GM19397 (cell line): Measurements from ENCODE around the gene ADO.

Experiments used
- ATAC-seq: cut with Tn5 transposase; IDR thresholded peaks from one replicate; pipeline ENCODE4 v1.9.1; 2021; ENCODE audit warnings: mild to moderate bottlenecking, moderate library complexity; ENCODE audit not compliant: unreplicated experiment

ADO gene

DNA sequence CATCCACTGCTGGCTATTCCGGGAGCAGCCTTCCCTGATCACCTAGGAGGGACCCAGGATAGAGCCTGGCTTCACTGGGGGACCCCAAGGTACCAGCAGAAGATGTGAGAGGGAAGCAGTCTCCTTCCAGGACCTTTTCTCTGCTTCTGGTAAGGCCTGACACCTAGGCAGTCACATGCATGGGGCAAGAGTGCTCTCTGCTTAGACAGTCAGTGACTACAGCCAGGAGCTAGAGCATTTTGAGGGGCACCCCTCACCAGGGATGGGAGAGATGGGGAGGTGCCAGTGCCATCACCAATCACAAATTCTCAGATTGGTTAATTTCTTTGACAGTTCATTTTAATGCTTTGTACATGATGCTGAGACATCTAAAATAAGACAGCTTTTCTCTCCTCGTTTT lies 13.9 kb upstream of the ADO start:
- ATAC-seq, result no peak

DNA sequence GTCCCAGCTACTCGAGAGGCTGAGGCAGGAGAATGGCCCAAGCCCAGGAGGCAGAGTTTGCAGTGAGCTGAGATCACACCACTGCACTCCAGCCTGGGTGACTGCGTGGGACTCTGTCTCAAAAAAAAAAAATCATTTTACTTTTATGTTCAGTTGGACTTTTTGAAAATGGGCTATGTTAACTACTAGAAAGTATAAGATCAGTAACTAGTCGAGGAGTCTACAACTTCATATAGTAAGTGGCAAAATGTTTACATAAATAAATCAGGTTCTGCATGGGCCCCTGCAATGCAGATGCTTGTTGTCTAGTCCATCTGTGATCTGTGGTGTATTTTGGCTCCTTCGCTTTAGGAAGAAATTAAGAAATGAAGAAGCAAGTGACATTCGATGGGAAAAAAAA lies 12.3 kb upstream of the ADO start:
- ATAC-seq, result no peak

DNA sequence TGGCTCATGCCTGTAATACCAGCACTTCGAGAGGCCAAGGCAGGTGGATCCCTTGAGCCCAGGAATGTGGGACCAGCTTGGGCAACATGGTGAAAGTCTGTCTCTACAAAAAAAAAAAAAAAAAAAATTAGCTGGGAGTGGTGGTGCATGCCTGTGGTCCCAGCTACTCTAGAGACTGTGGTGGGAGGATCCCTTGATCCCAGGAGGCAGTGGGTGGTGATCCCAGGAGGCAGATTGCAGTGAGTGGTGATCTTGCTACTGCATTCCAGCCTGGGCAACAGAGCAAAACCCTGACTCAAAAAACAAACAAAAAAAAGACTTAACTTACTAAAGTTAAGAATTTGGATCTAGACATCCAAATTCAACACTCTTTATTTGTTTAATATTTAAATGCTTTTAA lies 10.2 kb upstream of the ADO start:
- no peak for ATAC-seq

DNA sequence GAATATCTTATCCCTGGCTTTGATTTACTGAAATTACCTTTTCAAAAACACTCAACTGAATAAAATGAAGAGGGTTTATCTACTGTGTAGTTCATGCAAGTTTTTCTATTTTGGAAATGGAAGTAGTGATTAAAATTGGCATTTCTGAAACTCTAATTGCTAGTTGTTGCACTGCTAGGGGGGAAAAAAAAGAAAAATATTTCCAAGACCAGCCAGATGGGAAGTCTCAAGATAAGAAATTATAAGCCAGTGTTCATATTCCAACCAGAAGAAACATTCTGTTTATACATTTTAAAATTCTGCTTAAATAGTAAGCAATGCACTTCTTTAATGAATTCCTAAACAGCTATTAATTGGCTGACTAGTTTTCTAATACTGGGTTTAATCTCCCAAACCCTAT lies 9.4 kb upstream of the ADO start:
- ATAC-seq, result no peak

DNA sequence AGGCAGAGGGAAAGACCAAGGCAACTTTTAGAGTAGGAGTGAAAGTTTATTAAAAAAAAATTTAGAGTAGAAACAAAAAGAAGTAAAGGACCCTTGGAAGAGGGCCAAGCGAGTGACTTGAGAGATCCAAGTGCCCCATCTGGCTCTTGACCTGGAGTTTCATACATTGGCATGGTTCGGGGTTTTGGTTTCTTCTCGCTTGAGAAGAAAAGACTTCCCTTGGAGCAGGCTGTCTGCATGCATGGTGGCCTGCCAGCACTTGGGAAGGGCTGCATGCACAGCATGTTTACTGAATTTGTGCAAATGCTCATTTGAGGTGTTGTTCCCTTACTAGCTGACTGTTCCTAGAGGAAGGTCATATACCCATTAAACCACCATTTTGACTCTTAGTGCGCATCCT lies 8.8 kb upstream of the ADO start:
- no peak for ATAC-seq

DNA sequence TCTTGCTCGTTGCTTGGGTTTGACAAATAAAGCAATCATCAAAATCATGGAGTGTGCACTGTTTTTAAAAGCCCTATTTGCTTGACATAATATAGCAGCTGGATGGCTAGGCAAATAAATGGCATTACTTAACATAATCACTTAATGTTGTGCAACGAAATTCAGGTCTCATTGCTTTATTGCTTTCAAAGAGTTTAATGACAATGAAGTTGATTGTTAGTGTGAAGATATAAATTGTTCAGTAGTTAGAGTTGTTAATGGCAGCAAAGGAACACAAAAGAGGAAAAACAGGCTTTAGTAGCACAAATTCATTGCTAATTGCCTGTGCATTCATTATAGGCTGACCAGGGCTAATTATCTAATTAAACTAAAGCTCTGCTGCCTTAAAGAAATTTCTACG lies 7.6 kb upstream of the ADO start:
- no peak for ATAC-seq

DNA sequence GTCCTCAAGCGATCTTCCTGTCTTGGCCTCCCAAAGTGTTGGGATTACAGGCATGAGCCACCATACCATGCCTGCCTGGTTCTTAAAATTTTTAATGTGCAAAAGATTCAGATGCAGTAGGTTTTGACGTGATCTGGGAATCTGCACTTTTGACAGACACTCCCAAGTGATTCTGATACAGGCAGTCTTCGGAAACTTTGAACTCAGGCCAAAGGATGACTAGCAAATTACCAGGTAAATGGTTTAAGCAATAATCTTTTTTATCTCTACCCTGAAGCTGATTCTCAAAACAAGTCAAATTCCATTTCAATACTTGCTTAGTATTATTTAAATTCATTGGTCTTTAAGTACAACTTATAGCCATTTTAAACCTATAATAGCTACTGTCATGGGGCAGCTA lies 2.6 kb upstream of the ADO start:
- ATAC-seq, result no peak

DNA sequence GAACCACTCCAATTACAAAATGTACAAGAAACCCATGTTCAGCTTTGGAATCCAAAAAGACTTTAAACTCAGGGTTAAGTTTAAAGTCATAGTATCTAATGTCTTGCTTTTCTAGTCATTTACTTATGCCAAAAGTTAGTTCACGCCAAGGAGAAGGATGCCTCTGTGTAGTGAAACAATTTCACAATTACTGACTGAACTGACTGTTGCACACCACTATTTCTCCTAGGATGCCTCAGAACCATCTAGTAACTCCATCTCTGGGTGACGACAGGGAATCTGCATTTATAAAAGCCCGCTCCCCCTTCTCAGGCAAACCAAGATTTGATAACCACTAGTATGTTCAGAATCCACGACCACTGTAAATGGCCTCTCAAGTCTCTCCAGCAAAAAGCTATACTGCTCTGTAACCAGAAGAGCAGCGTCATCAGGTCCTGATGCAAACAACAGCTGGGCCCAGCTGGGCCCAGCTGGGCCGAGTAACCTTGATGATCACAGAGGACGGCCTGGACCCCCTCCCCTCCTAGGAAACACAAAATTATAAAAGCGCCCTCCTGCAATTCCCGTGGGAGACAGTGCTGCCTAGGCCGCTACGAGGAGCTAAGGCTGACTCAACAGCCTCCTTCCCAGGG lies 680 bp upstream of the ADO start:
- ATAC-seq, result peak; percentile 0

DNA sequence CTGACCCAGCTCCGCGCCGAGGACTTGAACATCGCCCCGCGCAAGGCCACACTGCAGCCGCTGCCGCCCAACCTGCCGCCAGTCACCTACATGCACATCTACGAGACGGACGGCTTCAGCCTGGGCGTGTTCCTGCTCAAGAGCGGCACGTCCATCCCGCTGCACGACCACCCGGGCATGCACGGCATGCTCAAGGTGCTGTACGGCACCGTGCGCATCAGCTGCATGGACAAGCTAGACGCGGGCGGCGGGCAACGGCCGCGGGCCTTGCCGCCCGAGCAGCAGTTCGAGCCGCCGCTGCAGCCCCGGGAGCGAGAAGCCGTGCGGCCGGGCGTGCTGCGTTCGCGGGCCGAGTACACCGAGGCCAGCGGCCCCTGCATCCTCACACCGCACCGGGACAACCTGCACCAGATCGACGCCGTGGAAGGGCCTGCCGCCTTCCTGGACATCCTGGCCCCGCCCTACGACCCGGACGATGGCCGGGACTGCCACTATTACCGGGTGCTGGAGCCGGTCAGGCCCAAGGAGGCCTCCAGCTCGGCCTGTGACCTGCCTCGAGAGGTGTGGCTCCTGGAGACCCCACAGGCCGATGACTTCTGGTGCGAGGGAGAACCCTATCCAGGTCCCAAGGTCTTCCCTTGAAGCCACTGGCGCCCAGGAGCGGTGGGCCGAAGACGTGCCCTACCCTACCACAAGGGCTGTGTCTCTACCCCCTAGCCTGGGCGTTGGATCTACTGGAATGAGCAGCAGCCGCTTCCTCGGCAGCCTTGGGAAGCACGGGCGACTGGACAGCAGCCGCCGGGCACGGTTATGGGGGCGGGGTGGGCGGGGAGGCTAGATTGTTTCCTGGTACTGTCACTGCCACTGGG lies 945 bp downstream of the ADO start:
- peak; percentile 6 for ATAC-seq

DNA sequence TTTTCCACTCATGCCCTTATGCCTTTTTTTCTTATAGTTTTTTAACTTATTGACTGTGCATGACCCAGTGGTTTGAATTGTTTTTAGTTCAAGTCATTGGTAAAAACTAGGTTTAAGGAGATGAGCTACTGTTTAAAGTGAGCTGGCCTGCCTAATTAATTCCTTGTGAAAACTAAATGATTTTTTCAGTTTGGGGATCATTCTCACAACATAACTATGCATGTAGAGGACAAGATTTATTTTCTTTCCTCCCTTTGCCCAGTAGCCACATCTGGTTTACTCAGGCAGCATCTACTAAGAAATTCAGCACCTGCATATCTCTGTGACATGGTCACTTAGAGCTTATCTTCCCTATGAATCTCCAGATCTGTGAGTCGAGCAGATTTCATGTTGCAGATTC lies 1.7 kb downstream of the ADO start:
- ATAC-seq, result no peak

DNA sequence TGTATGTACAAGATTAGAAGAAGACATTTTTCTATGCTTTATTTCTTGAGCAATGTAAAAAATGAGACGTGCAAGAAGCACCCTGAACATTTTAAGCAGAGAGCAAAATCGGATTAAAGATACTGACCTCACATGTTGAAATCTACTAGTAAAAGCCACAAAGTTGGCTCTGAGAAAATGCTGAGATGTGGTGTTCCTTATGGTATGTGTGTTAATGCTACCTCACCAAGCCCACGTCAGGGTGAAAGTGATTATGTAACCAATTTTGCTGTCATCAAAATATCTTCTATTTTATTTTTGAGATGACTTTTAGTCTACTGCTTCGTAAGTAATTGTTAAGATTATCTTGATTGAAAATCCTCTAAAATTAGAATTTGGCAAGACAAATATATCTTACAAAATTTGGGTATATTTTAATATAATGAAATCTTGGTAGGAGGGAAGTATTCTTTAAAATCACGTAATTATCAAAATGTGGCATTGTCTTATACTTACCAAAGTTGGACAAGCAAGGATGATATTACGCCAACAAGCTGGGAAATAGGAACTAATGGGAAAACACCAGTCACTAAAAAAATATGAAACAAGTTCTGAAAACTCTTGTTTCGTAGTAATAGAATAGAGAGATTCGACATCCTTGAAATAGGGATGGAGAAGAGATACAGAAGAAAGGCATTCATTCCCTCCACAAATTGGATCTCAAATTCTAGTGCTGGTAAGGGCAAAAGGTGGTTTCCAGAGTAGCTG lies 5.8 kb downstream of the ADO start:
- ATAC-seq, result no peak

DNA sequence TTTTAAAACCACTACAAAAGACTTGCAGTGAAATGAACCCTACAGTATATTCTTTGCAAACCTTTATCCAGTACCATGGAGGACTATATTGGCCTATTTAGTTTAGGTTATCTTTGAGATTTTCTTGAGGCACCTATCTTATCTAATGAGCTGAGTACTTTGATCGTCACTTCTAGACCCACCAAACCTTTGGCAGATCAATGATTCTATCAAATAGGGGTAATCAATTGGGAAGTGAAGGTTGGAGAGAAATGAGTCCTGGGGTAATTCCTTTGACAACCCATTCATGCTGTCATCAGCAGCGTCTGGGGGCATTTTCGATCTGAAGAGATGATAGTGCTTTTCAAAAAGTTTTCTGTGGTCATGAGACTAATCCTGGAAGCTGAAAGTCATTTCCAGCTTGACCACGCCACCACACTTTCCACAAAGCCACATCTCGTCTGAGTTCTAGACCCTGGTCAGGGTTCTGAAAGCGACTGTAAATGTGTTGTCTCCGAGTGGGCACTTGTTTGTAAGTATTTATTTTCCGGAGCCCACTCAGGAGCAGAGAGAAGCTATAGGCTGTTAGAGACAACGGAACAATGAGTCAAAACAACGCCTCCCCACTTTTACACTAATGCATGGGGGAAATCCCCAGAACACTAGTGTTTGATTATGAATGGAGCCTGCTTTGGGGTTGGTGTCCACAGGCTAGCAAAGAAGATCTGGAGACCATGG lies 6.8 kb downstream of the ADO start:
- ATAC-seq, result peak; percentile 37

DNA sequence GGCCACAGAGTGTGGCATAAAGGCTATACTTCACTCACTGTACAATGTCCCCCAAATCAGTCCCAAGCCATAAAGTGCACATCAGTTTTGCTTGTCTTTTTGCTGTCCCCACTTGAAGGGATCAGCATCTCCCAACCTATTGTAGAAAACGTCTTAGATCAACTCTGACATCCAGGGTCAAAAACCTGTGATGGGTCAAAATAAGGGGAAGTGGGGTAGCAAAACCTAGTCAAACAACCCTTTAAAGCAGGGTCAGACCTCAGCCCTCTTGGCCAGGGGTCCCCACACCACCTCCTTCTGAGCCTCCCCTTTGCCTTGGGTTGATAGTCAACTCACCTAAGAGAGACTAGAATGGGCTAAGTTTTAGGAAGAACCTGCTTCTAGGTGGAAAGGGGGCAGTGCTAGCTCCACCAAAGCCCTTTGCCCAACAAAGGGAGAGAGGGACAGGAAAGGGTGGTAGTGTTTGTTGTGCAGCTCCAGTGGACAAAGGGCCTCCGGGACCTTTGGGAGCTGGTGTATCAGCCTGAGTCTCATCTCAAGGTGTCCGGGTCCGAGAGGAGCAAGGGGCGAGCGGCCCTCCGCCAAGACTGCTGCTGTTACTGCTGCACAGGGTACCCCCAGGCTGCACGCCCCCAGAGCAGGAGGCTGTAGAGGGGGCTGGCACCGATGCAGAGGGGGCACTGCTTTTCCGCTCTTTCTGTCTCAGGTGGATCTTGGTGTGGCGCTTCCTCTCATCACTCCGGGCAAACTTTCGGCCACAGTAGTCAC lies 8.3 kb downstream of the ADO start:
- ATAC-seq, result no peak

DNA sequence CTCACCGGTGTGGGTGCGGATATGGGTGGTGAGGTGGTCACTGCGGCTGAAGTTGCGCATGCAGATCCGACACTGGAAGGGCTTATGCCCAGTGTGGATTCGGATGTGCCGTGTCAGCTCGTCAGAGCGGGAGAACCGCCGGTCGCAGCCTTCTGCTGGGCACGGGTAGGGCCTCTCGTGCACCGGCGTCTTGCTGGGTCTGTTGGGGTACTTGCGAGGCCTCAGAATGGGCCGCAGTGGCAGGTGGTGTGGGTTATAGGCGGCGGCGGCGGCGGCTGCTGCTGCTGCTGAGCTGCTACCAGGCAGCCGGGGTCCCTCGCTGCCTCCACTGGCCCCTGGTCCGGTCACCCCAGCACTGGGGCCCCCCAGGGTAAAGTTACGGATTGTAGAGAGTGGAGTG lies 8.9 kb downstream of the ADO start:
- ATAC-seq, result no peak

DNA sequence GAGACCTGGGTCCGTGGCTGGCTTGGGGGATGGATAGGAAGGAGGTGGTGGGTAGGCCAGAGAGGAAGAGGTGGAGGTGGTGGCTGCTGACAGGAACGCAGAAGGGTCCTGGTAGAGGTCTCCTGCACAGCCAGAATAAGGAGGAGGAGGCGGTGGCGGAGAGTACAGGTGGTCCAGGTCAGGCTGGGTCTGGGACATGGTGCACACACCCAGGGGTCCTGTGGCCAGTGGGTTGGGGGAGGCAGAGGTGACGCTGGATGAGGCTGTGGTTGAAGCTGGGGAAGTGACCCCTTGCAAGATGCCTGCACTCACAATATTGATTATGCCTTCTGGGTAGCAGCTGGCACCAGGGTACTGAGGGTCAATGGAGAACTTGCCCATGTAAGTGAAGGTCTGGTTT lies 9.5 kb downstream of the ADO start:
- no peak for ATAC-seq

DNA sequence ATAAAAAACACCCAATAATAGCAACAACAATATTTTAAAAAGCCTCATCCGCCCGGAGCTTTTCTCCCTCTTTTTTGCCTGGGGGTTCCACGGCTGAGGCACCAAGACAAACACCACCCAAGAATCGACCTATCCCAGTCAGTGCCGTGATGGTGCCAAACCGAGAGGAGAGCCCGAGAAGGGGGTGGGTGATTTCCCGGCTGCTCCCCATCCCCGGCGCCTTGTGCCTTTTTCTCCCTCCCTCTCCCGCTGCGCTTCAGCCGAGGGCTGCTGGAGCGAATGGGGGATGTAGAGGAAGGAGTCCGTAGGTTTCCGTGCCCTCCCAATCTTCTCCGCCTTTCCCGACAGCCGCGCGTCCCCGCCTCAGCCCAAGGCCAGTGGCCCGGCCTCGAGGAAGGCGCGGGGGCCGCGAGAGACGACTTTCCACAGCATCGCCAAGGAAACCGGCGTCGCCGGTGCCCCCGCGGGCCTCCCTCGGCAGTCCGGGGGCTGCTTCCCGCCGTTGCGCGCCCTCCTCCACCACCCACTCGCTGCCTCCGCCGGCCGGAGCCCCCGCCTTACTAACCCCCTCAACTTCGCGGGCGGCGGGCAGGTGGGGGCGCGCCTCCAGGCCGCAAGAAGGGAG lies 10.3 kb downstream of the ADO start:
- no peak for ATAC-seq

DNA sequence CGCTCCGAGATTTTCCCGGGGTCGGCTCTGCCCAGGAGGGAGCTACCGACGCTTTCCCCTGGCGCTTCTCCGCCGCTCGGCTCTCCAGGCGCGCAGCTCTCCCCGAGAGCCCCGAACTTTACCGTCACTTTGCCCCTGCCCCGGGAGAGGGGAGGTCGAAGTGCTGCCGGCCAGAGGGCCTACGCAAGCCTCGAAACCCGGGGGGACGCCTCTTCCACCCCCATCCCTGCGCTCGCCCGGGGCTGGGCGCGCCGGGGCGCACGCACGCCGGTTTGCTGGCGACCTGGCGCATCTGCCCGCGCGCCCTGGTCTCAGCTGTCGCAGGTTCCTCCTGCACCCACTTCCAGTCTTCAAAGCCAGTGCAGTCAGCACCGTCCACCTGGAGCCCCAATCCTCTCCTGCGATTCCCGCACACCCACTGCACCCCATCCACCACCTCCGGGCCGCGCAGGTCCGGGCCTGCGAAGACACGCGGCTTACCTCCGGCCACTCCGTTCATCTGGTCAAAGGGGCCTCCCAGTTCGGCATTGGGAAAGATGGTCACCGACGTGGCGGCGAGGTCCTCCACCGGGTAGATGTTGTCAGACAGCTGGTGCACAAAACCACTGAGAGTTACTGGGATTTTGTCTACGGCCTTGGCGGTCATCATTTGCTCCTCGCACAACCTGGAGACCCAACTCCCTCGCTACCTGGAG lies 11.0 kb downstream of the ADO start:
- ATAC-seq, result no peak

DNA sequence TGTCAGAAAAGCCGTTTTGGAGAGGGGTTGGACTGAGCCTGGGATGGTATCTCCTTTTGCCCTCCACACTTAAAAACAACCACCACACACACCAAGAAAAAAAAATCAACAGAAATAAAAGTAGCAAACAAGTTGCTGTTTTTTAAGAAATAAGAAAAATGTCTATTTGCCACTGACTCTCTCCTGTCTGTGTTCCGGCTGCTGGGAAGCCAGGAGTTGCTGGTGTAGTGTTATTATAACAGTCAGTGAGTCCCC lies 11.5 kb downstream of the ADO start:
- no peak for ATAC-seq

DNA sequence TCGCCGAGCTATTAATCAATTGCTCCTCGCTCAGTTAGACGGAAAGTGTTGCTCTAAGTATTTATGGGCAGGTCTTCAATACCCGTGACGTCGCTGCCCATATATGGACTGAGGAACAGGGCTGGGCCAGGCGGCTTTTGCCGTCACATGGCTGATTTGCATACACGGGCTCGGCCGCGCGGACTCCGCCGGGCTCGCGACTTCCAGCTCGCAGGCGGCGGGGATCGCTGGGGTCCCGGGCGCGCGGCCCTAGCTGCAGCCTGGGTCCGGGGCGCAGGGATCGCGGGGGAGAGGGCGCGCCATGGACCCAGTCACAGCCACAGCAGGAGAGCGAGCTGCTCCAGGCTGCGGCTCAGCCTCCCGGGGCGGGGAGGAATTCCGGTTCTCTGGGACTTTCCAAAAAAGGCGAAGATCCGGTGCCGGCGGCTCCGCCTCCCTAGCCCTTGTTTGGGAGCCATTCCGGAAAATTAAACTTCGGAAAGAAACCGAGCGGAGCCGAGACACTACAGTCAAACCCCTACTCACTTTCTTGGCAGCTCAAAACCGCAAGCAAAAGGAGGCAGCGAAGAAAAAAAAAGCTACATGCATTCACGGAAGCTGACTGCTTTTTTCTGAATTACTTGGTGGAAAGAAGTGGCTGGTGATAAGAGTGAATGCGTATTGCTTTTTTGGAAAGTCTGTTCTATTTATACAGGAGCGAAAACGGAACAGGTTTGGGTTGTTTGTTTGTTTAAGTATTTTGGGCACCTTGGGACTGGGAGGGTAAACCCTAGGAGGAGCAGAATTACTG lies 12.0 kb downstream of the ADO start, which contains the start of gene EGR2:
Gene EGR2, minus strand, starts transcription at position 36 of the 790 bp plus-strand sequence. CDS start 337 bp downstream, outside the sequence.
- ATAC-seq, result peak; percentile 79
